Choroid plexus epithelial cell (primary cell): Measurements from ENCODE around the gene MYRFL.
"Not testable (repeated sequence)": the region's sequence is repeated elsewhere in the genome, so short reads cannot be mapped to it uniquely, and the experiment has no call there.

Source experiments
- DNase-seq: peaks from one replicate; pipeline ENCODE4 v3.0.0-alpha.2; 2010; ENCODE audit warnings: low read depth
- H3K4me3 ChIP-seq: 2 replicates; pipeline ENCODE4 v1.5.1; 2011; ENCODE audit warnings: low read depth, mild to moderate bottlenecking, control low read depth, low read length, moderate library complexity
- TF ChIP-seq, protein P1 (sequence below): conservative IDR thresholded peaks from 2 replicates; pipeline ENCODE4 v1.5.1; 2011; ENCODE audit warnings: low read depth, mild to moderate bottlenecking, control low read depth, inconsistent platforms, low read length, moderate library complexity

MYRFL gene

DNA sequence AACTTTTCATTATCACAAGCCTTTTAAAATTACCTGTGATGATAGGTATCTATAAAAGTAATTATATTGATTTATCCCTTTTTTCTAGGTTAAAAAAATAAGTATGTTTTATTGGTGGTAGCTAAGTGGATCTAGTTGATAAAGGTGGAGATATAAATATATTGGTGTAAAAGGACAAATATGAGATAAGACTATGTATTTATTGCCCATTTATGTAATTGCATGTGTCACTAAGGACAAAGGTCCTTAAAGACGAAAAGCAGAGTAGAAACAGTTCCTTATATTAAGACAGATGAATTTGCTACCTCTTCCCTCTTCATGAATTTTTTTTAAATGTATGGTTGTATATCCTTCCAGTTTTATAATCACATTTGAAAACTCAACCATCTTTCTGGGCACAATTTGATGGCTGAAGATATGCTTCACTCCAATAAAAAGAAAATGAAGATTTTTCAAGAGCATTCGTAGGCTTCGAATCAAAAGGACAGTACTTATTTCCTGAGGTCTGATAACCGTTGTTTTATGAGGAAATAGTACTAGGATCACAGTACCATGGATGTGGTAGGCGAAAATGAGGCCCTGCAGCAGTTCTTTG, at the start of gene MYRFL:
MYRFL (plus strand) TSS at position 262 of the 595 bp plus-strand sequence; CDS start at position 553, 291 bp downstream.
- DNase-seq, result no peak
- H3K4me3 ChIP-seq, result no peak within 1 kb of the TSS
- TF ChIP-seq, protein P1, sequence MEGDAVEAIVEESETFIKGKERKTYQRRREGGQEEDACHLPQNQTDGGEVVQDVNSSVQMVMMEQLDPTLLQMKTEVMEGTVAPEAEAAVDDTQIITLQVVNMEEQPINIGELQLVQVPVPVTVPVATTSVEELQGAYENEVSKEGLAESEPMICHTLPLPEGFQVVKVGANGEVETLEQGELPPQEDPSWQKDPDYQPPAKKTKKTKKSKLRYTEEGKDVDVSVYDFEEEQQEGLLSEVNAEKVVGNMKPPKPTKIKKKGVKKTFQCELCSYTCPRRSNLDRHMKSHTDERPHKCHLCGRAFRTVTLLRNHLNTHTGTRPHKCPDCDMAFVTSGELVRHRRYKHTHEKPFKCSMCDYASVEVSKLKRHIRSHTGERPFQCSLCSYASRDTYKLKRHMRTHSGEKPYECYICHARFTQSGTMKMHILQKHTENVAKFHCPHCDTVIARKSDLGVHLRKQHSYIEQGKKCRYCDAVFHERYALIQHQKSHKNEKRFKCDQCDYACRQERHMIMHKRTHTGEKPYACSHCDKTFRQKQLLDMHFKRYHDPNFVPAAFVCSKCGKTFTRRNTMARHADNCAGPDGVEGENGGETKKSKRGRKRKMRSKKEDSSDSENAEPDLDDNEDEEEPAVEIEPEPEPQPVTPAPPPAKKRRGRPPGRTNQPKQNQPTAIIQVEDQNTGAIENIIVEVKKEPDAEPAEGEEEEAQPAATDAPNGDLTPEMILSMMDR, result no peak

DNA sequence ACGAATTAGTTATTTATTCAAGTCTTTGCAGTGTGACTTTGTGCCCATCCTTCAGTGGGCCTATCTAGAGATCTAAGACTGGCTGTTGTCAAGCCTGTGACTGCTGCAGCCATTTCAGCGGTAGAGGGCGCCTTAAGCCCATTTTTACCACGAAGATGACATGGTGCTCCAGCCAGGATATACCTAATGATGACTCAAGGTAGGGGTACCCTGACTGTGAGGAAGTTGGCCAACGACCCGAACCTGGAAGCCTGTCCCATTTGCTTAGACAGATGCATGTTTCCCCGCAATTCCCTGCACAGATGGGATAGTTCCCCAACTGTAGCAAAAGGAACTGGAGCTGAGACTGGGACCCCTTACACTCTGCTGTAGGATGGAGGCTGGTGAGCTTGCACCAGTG, 45.1 kb upstream of the MYRFL start:
- DNase-seq, result peak; percentile 67
- TF ChIP-seq, protein P1, result peak; percentile 78
- H3K4me3 ChIP-seq, result no peak overlapping the region

DNA sequence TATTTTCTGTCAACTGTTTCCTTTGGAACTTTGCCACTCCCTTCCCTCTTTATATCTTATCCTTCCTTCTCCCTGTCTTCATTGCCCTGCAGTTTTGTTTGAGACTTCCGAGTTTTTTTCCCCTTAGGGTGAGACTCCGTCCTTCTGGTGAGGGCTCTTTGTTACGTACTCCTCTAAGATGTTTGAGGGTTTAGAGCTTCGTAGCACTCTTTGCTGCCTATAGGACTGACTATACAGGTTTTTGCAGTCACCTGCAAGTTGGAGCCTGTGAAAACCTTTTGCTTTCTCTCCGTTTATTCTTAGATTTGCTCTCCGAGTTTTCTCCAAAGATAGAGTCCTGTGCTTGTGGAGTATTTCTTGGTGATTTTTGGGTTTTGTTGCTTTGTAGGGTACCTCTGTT, 41.7 kb upstream of the MYRFL start:
- TF ChIP-seq, protein P1, result no peak

DNA sequence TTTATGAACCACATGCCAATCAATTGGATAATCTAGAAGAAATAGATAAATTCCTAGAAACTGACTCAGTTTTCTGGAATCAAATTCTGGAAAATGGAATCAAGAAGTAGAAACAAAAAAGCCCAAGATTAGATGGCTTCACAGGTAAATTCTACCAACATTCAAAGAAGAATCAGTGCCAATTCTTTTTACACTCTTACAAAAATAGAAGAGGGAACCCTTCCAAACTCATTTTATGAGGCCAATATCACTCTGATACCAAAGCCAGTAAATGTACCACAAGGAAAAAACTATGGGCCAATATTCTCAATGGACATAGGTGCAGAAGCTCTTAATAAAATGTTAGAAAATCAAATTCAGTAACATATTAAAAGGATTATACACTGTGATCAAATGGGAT, 35.7 kb upstream of the MYRFL start:
- no peak for DNase-seq
- TF ChIP-seq, protein P1, result no peak
- no peak overlapping the region for H3K4me3 ChIP-seq

More for the DNA sequence above, 41.7 kb upstream of the MYRFL start:
- H3K4me3 ChIP-seq, result no peak overlapping the region
- no peak for DNase-seq

DNA sequence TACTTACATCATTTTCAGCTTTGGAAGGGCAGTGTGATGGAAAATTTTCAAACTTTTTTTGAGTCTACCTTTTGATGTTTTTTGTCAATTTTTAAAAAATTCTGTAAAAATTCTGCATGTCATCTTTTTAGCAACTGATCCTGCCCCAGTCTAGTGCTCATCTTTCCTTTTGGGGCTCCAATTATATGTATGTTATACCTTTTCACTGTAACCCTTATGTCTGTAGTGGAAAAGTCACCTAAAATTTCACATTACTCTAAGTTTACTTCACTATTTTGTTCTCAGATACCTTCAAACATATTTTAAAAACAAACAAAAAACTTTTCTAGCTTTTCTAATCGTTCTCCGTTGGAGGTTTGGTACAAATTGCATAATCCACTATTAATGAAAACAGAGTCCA, 32.5 kb upstream of the MYRFL start:
- H3K4me3 ChIP-seq, result no peak overlapping the region
- DNase-seq, result no peak
- TF ChIP-seq, protein P1, result no peak

DNA sequence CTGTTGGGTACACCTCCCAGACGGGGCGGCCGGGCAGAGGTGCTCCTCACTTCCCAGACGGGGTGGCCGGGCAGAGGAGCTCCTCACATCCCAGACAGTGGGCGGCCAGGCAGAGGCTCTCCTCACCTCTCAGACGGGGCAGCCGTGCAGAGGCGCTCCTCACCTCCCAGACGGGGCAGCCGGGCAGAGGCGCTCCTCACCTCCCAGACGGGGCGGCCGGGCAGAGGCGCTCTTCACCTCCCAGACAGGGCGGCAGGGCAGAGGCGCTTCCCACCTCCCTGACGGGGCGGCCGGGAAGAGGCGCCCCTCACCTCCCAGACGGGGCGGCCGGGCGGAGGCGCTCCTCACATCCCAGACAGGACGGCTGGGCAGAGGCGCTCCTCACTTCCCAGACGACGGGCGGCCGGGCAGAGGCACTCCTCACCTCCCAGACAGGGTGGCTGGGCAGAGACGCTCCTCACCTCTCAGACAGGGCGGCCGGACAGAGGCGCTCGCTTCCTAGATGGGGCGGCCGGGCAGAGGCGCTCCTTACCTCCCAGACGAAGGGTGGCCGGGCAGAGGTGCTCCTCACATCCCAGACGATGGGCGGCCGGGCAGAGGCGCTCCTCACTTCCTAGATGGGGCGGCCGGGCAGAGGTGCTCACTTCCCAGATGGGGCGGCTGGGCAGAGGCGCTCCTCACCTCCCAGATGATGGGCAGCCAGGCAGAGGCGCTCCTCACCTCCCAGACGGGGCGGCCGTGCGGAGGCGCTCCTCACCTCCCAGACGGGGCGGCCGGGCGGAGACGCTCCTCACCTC, 17.7 kb upstream of the MYRFL start:
- not testable (repeated sequence) for H3K4me3 ChIP-seq, DNase-seq

DNA sequence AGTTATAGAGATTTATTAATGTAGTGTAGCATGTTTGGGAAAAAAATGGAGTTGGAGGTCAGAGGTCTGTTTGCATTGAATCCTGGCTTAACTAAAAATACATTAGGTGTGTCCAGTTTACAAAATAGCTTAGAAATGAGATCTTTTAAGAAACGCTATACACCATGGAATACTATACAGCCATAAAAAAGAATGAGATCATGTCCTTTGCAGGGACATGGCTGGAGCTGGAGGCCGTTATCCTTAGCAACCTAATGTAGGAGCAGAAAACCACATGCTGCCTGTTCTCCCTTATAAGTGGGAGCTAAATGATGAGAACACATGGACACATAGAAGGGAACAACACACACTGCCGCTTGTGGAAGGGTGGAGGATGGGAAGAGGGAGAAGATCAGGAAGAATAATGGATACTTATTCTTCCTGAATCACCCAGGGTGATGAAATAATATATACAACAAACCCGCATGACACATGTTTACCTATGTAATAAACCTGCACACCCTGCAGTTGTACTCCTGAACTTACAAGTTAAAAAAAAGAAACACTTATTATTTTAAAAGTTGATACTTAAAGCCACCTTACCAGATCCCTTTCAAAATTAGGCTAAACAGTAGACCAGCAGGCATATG, 14.0 kb upstream of the MYRFL start:
- TF ChIP-seq, protein P1, result no peak
- no peak for DNase-seq
- no peak overlapping the region for H3K4me3 ChIP-seq
